Panc1 (cell line): ENCODE results near the gene SLC7A6. TPM values are rescaled to one million over a fixed set of nuclear protein-coding genes. Genes with fewer than 3 reads are reported as not detected.

Source experiments
- ATAC-seq: fragments of 200-7000 bp; cut with Tn5 transposase; 2 replicates; pipeline ENCODE4 v1.9.1; 2020; ENCODE audit warnings: mild to moderate bottlenecking, moderate library complexity
- BruUV-seq: library from RNA; stranded (reverse); fragments of 400-500 nt; replicated peaks from 2 replicates; lab custom pipeline; 2021; lab: Mats Ljungman, UMichigan
- CTCF ChIA-PET: fragments of 300-600 bp; sonication (Branson Sonifier 250); formaldehyde crosslinking; loops from one replicate; lab custom pipeline; 2022; ENCODE audit warnings: antibody characterized with exemption; lab: Charles Lee
- POLR2A ChIA-PET: fragments of 300-600 bp; sonication (Branson Sonifier 250); formaldehyde crosslinking; loops from one replicate; lab custom pipeline; 2022; ENCODE audit warnings: antibody characterized with exemption; lab: Charles Lee
- DNase-seq: peaks from one replicate; pipeline ENCODE4 v3.0.0-alpha.2; 2010; ENCODE audit warnings: low read depth, low spot score
- H3K27ac ChIP-seq: 2 replicates; pipeline ENCODE4 v1.5.1; 2011; ENCODE audit warnings: mild to moderate bottlenecking, low read length, inconsistent platforms
- H3K27me3 ChIP-seq: fragments of 200-500 bp; sonication (Bioruptor generic); 2 replicates; pipeline ENCODE4 v1.6.0; 2014; ENCODE audit warnings: low read length, inconsistent platforms; ENCODE audit not compliant: control insufficient read depth, insufficient read depth
- H3K36me3 ChIP-seq: fragments of 200-500 bp; sonication (Bioruptor generic); 2 replicates; pipeline ENCODE4 v1.5.1; 2014; ENCODE audit warnings: inconsistent platforms, mild to moderate bottlenecking, low read length, moderate library complexity; ENCODE audit not compliant: control insufficient read depth, insufficient read depth
- H3K4me1 ChIP-seq: 2 replicates; pipeline ENCODE4 v1.5.1; 2011; ENCODE audit warnings: inconsistent platforms, mild to moderate bottlenecking, low read length, moderate library complexity; ENCODE audit not compliant: control insufficient read depth, insufficient read depth
- H3K4me3 ChIP-seq, 2 experiments: 2 replicates each; pipeline ENCODE4 v1.5.1; 2011 to 2012; ENCODE audit warnings: low read depth in 2 of 2, low read length in 2 of 2, mild to moderate bottlenecking in 2 of 2, inconsistent platforms in 1 of 2, moderate library complexity in 1 of 2
- H3K9me3 ChIP-seq: fragments of 200-500 bp; sonication (Bioruptor generic); 2 replicates; pipeline ENCODE4 v1.5.1; 2014; ENCODE audit warnings: low read depth, mild to moderate bottlenecking, inconsistent platforms, low read length, moderate library complexity; ENCODE audit not compliant: control insufficient read depth, insufficient read depth
- POLR2AphosphoS5 ChIP-seq: IDR thresholded peaks from 2 replicates; pipeline ENCODE4 v1.6.1; 2012; ENCODE audit warnings: mild to moderate bottlenecking, low read depth, low read length, moderate library complexity
- SIN3A ChIP-seq: IDR thresholded peaks from 2 replicates; pipeline ENCODE4 v1.6.1; 2012; ENCODE audit warnings: low read depth, mild to moderate bottlenecking, low read length, moderate library complexity, borderline replicate concordance; ENCODE audit not compliant: insufficient read depth
- TCF7L2 ChIP-seq: IDR thresholded peaks from 2 replicates; pipeline ENCODE4 v1.6.1; 2011; ENCODE audit warnings: mild to moderate bottlenecking, low read depth, low read length, inconsistent platforms
- in situ Hi-C: cut with HindIII; loops from 2 replicates; pipeline ENCODE4 v1.10.0; 2016; ENCODE audit warnings: low sequenced_read_pairs, low pct_unique_long_range_greater_than_20kb
- intact Hi-C: fragments of 100-400 bp; cut with micrococcal nuclease; formaldehyde crosslinking; loops from one replicate; pipeline ENCODE4 v1.10.0; 2022; ENCODE audit not compliant: unreplicated experiment
- total RNA-seq: library from RNA; stranded (reverse); gene quantifications from one replicate; pipeline ENCODE4 v1.2.1, GENCODE V29; 2021; ENCODE audit not compliant: unreplicated experiment
- TF ChIP-seq, protein P1 (sequence below), 2 experiments: IDR thresholded peaks; 2 replicates each; pipeline ENCODE4 v1.6.1; 2011 to 2012; ENCODE audit warnings: low read depth in 2 of 2, control low read depth in 1 of 2, low read length in 1 of 2, mild to moderate bottlenecking in 1 of 2, moderate library complexity in 1 of 2; ENCODE audit not compliant: insufficient read depth in 1 of 2

SLC7A6 gene
- total RNA-seq, 1 experiment from 2014 or later: 58.9 TPM

DNA sequence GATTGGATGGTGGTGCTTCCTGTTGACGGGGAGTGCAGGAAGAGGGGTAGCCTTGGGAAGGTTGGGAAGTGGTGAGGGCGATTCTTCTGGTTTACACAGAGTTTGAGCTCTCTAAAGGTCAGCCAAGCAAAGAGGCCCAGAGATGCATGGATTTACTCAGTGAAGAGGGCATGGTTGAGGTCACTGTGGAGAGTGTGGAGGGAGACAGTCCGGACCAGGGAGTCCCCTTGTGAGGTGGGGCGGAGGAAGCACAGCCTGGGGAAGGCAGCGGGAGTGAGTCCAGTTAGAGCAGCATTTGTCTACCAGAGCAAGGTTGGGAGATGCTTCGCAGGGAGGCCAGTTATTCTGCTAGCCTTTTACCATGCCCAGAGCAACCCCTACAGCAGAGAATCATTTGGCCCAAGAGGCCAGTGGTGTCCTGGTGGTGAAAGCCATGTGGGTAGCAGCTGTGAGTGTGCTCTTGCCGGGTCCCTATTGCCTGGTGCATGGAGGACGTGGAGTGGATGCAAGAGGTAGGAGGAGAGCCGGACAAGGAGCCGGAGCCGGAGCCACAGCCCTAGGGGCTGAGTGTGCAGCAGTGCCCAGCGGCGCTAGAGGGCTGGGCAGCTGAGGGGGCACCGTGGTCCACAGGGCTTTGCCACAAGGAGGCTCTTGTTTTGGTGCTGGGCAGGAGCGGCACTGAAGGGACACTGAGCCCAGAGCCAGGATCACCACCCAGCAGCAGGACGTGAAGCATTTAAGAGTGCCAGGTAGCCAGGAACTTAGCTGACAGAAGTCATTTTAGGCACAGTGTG is 74.2 kb downstream of the SLC7A6 start:
- CTCF ChIA-PET: no interaction called here
- in situ Hi-C loops (no loop called here), intact Hi-C loops (no loop called here)
- POLR2A ChIA-PET: no interaction called here
- DNase-seq: no peak
- Histone ChIP-seq H3K27ac (no peak overlapping the region), H3K9me3 (no peaks in the 10 kb centered on the region), H3K4me3 (no peak overlapping the region), H3K4me1 (no peaks in the 10 kb centered on the region), H3K27me3 (no peaks in the 10 kb centered on the region), H3K36me3 (peaks cover 4% of the 10 kb centered on the region)
- ATAC-seq: no peak
- TF ChIP-seq, protein P1, sequence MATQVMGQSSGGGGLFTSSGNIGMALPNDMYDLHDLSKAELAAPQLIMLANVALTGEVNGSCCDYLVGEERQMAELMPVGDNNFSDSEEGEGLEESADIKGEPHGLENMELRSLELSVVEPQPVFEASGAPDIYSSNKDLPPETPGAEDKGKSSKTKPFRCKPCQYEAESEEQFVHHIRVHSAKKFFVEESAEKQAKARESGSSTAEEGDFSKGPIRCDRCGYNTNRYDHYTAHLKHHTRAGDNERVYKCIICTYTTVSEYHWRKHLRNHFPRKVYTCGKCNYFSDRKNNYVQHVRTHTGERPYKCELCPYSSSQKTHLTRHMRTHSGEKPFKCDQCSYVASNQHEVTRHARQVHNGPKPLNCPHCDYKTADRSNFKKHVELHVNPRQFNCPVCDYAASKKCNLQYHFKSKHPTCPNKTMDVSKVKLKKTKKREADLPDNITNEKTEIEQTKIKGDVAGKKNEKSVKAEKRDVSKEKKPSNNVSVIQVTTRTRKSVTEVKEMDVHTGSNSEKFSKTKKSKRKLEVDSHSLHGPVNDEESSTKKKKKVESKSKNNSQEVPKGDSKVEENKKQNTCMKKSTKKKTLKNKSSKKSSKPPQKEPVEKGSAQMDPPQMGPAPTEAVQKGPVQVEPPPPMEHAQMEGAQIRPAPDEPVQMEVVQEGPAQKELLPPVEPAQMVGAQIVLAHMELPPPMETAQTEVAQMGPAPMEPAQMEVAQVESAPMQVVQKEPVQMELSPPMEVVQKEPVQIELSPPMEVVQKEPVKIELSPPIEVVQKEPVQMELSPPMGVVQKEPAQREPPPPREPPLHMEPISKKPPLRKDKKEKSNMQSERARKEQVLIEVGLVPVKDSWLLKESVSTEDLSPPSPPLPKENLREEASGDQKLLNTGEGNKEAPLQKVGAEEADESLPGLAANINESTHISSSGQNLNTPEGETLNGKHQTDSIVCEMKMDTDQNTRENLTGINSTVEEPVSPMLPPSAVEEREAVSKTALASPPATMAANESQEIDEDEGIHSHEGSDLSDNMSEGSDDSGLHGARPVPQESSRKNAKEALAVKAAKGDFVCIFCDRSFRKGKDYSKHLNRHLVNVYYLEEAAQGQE (IDR thresholded peaks at IDR 0.05; ENCODE audit: insufficient read depth in 1 of 2, low read depth in 2 of 2, low read length in 1 of 2): no peak
- TF ChIP-seq TCF7L2: no peak
- no peak for TF ChIP-seq SIN3A
- BruUV-seq: no TSS peak

DNA sequence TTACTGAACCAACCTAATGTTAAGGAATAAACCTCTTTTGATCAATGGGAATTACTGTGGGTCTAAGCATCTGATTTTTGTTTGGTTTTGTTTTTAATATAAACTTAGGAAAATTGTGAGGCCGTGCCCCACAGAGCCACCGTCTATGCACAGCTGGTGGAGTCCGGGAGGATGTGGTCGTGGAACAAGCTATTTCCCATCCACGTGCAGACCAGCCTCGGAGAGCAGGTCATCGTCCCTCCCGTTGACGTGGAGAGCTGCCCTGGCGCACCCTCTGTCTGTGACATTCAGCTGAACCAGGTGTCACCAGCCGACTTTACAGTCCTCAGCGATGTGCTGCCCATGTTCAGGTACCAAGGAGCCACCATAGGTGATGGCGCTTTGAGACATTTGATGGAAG is 74.9 kb downstream of the SLC7A6 start:
- ATAC-seq (no peak), DNase-seq (no peak)
- ChIA-PET POLR2A (no interaction called here), CTCF (no interaction called here)
- TF ChIP-seq SIN3A (no peak), TCF7L2 (no peak), POLR2AphosphoS5 (no peak)
- TF ChIP-seq, protein P1 (IDR thresholded peaks at IDR 0.05; ENCODE audit: insufficient read depth in 1 of 2, low read depth in 2 of 2, low read length in 1 of 2): no peak
- H3K9me3 ChIP-seq: no peaks in the 10 kb centered on the region
- no peaks in the 10 kb centered on the region for H3K27me3 ChIP-seq
- in situ Hi-C loops (no loop called here), intact Hi-C loops (no loop called here)
- H3K4me1 ChIP-seq: no peaks in the 10 kb centered on the region
- H3K36me3 ChIP-seq: peaks cover 4% of the 10 kb centered on the region
- H3K4me3 ChIP-seq: no peak overlapping the region
- no peak overlapping the region for H3K27ac ChIP-seq
- no TSS peak for BruUV-seq
